Body of pancreas (tissue), 4 donors: Measurements from ENCODE around the gene KIAA0319L. TPM values are rescaled to one million over a fixed set of nuclear protein-coding genes. Genes with fewer than 3 reads are reported as not detected.

Experiments used
- ATAC-seq: fragments of 150-250 bp; one replicate; pipeline ENCODE4 v1.9.1; 2016
- DNase-seq, 4 donors: peaks; one replicate each; pipeline ENCODE4 v3.0.0-alpha.2; 2019
- H3K27ac ChIP-seq, 4 donors: fragments of 200-600 bp; sonication (generic); 1 replicate in 3 of 4; 2 replicates in 1 of 4; pipeline versions ENCODE4 v1.5.1 to v1.6.1; 2016 to 2019; ENCODE audit warnings: mild to moderate bottlenecking in 1 of 4, mixed read lengths in 1 of 4, moderate library complexity in 1 of 4
- H3K27me3 ChIP-seq, 2 donors: fragments of 200-600 bp; sonication (generic); one replicate each; pipeline ENCODE4 v1.6.0; 2016; ENCODE audit warnings: mild to moderate bottlenecking in 1 of 2
- H3K36me3 ChIP-seq, 2 donors: fragments of 200-600 bp; sonication (generic); replicated peaks in 1 of 2; 2 replicates each; pipeline ENCODE4 v1.5.1; 2016; ENCODE audit warnings: low read depth in 2 of 2; ENCODE audit not compliant: insufficient read depth in 1 of 2
- H3K4me1 ChIP-seq: fragments of 200-600 bp; sonication (generic); one replicate; pipeline ENCODE4 v1.6.0; 2016
- H3K4me3 ChIP-seq, 2 donors: fragments of 200-600 bp; sonication (generic); 1 replicate in 1 of 2; 2 replicates in 1 of 2; pipeline ENCODE4 v1.5.1; 2016 to 2019
- H3K9me3 ChIP-seq, 3 donors: fragments of 200-600 bp; sonication (generic); 1 replicate in 2 of 3; 2 replicates in 1 of 3; pipeline ENCODE4 v1.5.1; 2016
- CTCF ChIP-seq, 7 experiments: fragments of 450-650 bp in 4 of 7; fragments of 200-600 bp in 3 of 7; sonication (generic) in 3 of 7; IDR thresholded peaks; one replicate each; pipeline ENCODE4 v1.5.1; 2016 to 2019; ENCODE audit warnings: antibody characterized with exemption in 7 of 7
- POLR2A ChIP-seq, 3 donors: fragments of 450-650 bp; IDR thresholded peaks; one replicate each; pipeline ENCODE4 v1.6.1; 2016; ENCODE audit warnings: antibody characterized with exemption in 3 of 3, mild to moderate bottlenecking in 2 of 3
- WGBS, 2 donors: methylation state at CpG; one replicate each; pipeline ENCODE4 v1.1.5; 2017; 5-methylcytosine and 5-hydroxymethylcytosine counted together
- intact Hi-C: fragments of 100-400 bp; cut with DNase I; formaldehyde crosslinking; loops from one replicate; pipeline ENCODE4 v1.15.1; 2023
- total RNA-seq, 2 donors: library from RNA; depleted of rRNA; stranded (reverse); fragments of >200 nt; gene quantifications; one replicate each; pipeline ENCODE4 v1.1.0, GENCODE V29; 2016

KIAA0319L gene
- total RNA-seq, 2 donors from 2014 or later: 61.0 to 74.5 TPM

DNA sequence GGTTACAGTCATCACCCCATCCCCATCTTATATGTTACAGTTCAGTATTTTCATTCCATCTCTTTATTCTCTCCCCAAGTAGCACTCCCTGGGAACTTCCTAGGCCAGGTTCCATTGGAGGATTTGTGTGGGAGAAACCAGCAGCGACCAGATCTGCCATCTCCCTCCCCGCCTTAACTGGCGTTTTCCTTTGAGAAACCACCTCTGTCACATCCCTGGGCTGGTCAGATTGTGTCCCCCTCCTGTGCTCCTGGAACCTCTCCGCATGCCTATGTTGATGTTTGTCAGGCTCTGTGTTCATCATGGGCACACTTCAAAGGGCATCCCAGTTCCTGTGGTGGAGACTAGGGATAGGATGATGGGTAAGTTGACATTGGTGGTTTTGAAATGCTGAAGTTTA, 126.4 kb downstream of the KIAA0319L start:
- TF ChIP-seq POLR2A (IDR thresholded peaks at IDR 0.05): no peak
- TF ChIP-seq CTCF (IDR thresholded peaks at IDR 0.05): no peak

GRCh38 chr1:35428360-35428759, 128.8 kb downstream of the KIAA0319L start:
- no peak for TF ChIP-seq CTCF (IDR thresholded peaks at IDR 0.05)
- TF ChIP-seq POLR2A (IDR thresholded peaks at IDR 0.05): no peak
- Histone ChIP-seq H3K36me3 (peaks cover 0 to 2% of the 10 kb centered on the region in 2 donors), H3K4me1 (no peaks in the 10 kb centered on the region), H3K27me3 (no peaks in the 10 kb centered on the region), H3K9me3 (no peaks in the 10 kb centered on the region), H3K4me3 (no peak overlapping the region), H3K27ac (no peak overlapping the region)
- 92 to 94% methylated on average over 7 of the region's 7 CpGs for WGBS, 2 donors
- intact Hi-C loops: no loop called here
- ATAC-seq (no peak), DNase-seq (no peak)

More for the DNA sequence above, 126.4 kb downstream of the KIAA0319L start:
- H3K27ac ChIP-seq: no peak overlapping the region
- no peak overlapping the region for H3K4me3 ChIP-seq
- 96 to 97% methylated on average over 4 of the region's 4 CpGs for WGBS, 2 donors
- no peaks in the 10 kb centered on the region for H3K4me1 ChIP-seq
- ATAC-seq (no peak), DNase-seq (no peak)
- peaks cover 0 to 19% of the 10 kb centered on the region in 2 donors for H3K36me3 ChIP-seq
- H3K9me3 ChIP-seq: no peaks in the 10 kb centered on the region
- intact Hi-C loops: no loop called here
- H3K27me3 ChIP-seq: no peaks in the 10 kb centered on the region

- no peak for TF ChIP-seq POLR2A (IDR thresholded peaks at IDR 0.05)
- no peak for TF ChIP-seq CTCF (IDR thresholded peaks at IDR 0.05)
- H3K4me3 ChIP-seq: no peak overlapping the region
- intact Hi-C loops: no loop called here
- 61 to 73% methylated on average over 2 of the region's 2 CpGs for WGBS, 2 donors
- no peaks in the 10 kb centered on the region for H3K36me3 ChIP-seq
- no peak for ATAC-seq
- H3K27me3 ChIP-seq: no peaks in the 10 kb centered on the region
- H3K9me3 ChIP-seq: no peaks in the 10 kb centered on the region
- DNase-seq: no peak
- no peaks in the 10 kb centered on the region for H3K4me1 ChIP-seq
- H3K27ac ChIP-seq: no peak overlapping the region
Observed at GRCh38 chr1:35426097-35426586, 131.1 kb downstream of the KIAA0319L start.

DNA sequence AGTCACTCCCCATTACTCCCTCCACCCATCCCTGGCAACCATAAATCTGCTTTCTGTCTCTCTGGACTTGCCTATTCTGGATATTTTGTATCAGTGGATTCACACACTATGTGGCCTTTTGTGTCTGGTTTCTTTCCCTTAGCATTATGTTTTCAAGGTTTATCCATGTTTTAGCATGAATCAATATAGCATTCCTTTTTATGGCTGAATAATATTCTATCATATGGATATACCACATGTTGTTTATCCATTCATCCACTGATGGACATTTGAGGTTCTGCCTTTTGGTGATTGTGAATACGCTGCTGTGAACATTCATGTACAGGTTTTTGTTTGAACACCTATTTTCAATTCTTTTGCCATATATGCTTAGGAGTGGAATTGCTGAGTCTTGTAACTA, 148.3 kb downstream of the KIAA0319L start:
- H3K27ac ChIP-seq: no peak overlapping the region
- H3K36me3 ChIP-seq: peaks cover 0 to 3% of the 10 kb centered on the region in 2 donors
- peaks cover 12% of the 10 kb centered on the region for H3K4me1 ChIP-seq
- no peak overlapping the region for H3K4me3 ChIP-seq
- 95% methylated on average over 1 of the region's 1 CpG for WGBS, 2 donors
- intact Hi-C loops: no loop called here
- ATAC-seq: no peak
- no peaks in the 10 kb centered on the region for H3K27me3 ChIP-seq
- H3K9me3 ChIP-seq: no peaks in the 10 kb centered on the region
- no peak for DNase-seq
- TF ChIP-seq CTCF (IDR thresholded peaks at IDR 0.05) (no peak), POLR2A (IDR thresholded peaks at IDR 0.05) (no peak)

DNA sequence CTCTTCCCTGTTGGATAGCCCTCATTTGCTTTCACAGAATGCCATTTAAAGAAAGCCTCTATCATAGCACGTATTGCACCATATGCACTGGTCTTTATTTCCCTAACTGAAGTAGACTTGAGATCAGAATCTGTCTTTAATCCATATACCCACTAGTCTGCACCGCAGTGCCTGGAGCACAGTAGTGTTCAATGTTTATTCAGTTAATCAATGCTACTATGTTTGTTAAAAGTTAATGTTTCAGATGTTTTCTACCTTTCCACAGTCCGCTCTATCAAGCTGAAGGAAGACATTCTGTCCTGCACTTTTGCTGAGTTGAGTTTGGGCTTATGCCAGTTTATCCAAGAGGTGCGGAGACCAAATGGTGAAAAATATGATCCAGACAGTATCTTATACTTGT, 149.5 kb downstream of the KIAA0319L start:
- DNase-seq (no peak), ATAC-seq (no peak)
- Histone ChIP-seq H3K27ac (peak overlapping the region in 1 of 4 donors; percentile 7), H3K4me3 (no peak overlapping the region), H3K36me3 (peaks cover 3 to 5% of the 10 kb centered on the region in 2 donors), H3K9me3 (no peaks in the 10 kb centered on the region), H3K27me3 (no peaks in the 10 kb centered on the region), H3K4me1 (peaks cover 12% of the 10 kb centered on the region)
- intact Hi-C loops: no loop called here
- TF ChIP-seq CTCF (IDR thresholded peaks at IDR 0.05) (no peak), POLR2A (IDR thresholded peaks at IDR 0.05) (no peak)
- 27 to 36% methylated on average over 4 of the region's 4 CpGs for WGBS, 2 donors
